Activated CD8-positive, alpha-beta memory T cell treated with anti-CD3 and anti-CD28 coated beads, Interleukin-2, amount 50 U/mL, for 48 hours (primary cell): ENCODE data around the gene CDC34.

Experiments
- DNase-seq: peaks from one replicate; pipeline ENCODE4 v3.0.0-alpha.2; 2020

The CDC34 gene

DNA sequence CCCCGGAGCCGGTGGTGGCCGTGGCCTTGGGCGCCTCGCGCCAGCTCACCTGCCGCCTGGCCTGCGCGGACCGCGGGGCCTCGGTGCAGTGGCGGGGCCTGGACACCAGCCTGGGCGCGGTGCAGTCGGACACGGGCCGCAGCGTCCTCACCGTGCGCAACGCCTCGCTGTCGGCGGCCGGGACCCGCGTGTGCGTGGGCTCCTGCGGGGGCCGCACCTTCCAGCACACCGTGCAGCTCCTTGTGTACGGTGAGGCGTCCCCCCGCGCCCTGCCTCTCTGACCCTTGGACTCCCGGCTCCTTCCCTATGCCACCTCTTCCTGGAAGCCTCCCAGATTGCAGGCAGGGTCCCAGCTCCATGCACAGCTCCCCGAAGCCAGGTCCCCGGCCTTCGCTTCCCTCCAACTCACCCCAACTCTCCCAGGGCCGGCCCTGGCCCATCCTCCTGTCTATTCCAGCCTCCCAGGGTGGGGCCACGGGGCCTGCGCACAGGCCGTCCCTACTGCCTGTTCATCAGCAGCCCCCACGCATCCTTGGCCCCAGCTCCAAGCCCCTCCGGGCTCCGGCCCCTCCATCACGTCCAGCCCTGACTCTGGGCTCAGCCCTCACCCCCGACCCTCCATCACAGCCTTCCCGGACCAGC, 33.6 kb upstream of the CDC34 start:
- DNase-seq, result no peak

DNA sequence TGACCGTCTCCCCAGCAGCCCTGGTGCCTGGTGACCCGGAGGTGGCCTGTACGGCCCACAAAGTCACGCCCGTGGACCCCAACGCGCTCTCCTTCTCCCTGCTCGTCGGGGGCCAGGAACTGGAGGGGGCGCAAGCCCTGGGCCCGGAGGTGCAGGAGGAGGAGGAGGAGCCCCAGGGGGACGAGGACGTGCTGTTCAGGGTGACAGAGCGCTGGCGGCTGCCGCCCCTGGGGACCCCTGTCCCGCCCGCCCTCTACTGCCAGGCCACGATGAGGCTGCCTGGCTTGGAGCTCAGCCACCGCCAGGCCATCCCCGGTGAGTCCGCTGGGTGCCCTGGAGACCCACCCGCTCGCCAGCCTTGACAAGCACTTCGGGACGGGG, 33.1 kb upstream of the CDC34 start:
- no peak for DNase-seq

DNA sequence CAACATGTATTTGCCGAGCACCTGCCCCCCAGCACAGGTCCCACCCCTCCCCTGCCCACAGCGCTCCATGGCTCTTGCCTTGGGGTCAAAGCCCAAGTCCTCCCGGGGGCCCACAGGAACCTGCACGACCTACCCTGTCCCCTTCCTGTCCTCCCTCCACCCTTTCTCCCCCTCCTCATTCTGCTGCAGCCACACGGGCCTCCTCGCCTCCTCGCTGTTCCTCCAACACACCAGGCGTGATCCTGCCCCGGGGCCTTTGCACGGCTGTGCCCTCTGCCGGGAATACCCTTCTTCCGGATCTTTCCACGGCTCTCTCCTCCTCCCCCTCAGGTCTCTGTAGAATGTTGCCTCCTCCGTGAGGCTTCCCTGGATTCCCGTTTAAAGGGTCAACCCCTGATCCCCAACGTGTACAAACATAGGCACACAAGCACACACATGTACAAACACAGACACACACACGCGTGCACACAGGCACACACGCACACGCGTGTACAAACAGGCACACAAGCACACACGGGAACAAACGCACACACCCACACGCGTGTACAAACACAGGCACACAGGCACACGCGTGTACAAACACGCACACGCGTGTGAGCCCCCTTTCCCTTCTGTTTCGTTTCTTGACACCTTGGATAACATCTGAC, 32.5 kb upstream of the CDC34 start:
- DNase-seq, result no peak

DNA sequence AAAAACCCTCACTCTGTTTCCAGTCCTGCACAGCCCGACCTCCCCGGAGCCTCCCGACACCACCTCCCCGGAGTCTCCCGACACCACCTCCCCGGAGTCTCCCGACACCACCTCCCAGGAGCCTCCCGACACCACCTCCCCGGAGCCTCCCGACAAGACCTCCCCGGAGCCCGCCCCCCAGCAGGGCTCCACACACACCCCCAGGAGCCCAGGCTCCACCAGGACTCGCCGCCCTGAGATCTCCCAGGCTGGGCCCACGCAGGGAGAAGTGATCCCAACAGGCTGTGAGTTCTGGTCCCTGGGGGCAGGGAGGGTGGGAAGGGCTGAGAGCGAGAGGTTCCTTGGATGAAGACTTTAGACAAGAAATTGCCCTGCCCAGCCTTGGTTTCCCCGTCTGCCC, 29.9 kb upstream of the CDC34 start:
- no peak for DNase-seq

DNA sequence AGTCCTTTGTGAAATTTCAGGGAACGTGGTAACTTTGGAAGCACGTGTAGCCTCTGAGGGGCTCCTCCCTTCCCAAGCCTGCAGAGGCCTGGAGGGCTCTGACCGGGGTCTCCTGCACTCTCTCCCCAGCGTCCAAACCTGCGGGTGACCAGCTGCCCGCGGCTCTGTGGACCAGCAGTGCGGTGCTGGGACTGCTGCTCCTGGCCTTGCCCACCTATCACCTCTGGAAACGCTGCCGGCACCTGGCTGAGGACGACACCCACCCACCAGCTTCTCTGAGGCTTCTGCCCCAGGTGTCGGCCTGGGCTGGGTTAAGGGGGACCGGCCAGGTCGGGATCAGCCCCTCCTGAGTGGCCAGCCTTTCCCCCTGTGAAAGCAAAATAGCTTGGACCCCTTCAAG, 26.9 kb upstream of the CDC34 start:
- DNase-seq, result no peak

DNA sequence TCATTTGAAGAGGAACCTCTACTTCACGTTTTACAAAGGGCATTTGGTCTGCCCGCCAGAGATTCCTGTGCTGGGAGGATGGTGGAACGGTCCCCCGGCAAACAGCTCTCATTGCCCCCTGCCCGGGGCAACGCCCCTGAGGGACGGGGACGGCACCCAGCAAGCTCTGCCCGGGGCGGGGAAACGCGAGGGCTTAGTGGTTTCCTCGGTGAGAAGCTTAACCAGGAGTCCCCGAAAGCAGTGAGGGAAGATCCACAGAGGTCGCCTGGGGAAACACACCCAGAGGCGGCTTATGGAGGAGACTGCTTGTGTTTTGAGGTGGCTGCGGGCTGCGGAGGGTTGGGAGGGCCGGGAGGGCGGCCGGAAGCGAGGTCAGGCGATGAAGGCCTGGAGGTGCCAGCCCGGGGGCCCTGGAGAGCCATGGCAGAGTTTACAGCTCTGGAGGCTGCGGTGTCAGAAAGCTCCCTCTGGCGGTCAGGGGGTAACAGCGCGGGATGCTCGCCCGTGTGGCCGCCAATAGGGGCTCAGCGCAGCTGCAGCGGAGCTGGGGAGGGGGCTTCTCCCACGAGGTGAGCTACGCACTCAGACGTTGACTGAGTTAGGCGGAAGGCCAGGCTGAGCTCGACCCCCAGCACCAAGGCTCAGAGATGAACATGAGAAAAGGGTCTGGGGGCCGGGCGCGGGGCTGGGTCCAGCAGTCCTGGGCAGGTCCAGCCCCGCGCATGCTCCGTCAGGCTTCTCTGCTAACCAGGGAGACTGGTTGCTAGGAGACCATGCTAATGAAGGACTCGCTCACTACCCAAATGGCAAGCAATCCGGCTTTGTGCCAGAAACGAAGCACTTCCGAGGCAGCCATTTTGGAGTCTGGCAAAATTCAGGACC, 24.9 kb upstream of the CDC34 start:
- DNase-seq, result peak; percentile 95

DNA sequence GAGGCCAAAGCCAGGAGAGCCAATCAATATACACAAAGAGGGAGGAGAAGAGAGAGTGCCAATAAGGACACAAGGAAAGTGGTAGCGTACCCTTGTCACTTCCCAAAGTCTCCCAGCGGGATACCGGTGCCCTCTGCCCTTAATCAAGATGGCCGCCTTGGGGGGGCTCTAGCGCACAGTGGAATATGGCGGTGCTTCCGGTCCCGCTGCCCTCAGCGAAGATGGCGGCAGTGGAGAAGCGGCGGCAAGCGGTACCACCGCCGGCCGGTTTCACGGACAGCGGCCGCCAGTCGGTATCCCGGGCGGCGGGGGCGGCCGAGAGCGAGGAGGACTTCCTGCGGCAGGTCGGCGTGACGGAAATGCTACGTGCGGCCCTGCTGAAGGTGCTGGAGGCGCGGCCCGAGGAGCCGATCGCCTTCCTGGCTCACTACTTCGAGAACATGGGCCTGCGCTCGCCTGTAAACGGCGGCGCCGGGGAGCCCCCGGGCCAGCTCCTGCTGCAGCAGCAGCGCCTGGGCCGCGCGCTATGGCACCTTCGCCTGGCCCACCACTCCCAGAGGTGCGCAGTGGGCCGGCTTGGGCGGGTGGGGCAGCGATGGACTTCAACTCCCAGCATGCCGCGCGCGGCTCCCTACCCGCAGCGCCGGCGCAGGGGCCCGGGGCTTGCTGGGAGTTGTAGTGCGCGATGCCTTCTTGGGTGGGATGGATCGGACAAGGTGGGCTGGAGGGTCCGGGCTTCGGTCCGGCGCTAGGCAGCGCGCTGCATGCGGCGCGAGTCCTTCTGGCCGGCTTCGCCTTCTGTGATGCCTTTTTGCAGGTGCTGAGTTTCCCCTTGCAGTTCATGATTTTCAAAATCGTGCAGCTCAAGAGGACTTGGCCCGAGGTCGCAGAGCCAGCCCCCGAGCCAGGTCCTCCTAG, 24.0 kb upstream of the CDC34 start, which contains the start of gene TPGS1:
TSS of gene TPGS1 (plus strand) at position 212 of the 918 bp plus-strand sequence. CDS start at position 222, 10 bp downstream.
- peak; percentile 89 for DNase-seq

DNA sequence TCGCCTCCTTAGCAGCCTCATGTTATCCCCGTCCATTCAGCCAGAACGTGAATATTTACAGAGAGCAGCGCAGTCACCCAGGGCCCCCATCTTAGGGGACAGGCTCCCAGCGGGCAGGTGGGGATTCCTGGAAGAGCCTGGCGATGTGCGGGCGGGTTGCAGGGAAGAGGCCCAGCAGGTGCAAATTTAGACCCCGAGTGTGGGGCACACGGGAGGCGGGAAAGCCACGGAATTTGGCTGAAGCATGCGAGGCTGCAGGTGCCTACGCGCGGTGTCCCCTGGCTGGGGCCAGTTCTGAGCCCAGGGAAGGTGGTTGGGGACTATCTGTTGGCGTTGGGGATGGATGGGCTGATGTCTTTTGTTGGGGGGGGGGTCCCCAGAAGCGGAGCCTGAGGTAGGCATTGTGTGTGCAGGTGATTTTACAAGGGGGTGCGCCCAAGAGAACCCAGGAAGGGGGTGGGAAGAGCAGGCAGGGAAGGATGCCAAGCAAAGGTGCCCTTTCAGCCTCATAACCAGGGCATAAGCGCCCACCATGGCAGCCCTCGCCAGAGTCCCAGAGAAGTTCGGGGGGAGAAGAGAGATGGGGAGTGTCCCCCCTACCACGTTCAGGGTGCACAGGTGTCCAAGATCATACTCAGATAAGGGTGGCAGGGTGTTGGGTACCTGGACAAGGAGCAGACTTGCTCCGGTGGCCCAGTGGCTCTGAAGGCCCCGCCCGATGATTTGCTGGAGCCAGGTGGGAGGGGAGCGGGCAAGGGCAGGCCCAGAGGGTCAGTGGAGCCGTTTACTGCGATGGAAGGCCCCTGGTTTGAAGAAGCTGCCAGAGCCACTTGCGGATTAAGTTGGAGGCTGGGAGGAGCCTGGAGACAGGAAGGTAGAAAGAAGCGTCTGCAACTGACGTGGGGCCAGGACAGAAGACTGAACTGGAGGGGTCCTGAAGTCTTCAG, 23.1 kb upstream of the CDC34 start:
- DNase-seq, result no peak

DNA sequence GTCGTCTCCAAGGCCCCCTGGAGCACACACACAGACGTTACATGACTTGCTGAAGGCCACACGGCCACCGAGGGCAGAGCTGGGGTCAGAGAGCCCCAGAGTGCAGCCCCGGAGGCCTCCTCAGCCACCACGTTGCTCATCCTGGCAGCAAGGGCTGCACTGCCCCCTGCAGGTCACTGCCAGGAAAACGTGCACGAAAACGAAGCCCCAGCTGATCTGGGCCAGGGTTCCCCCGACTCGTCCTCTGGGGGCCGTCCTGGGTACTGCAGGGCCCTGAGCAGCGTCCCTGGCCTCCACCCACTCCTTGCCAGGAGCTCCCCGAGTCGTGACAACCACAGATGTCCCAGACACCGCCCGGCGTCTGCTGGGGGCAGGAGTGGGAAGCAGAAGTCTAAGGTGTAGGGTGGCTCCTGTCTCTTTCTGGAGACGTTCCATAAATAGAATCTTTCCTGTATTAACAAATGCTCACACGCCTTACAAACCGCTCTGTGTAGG, 20.9 kb upstream of the CDC34 start:
- DNase-seq, result peak; percentile 97

DNA sequence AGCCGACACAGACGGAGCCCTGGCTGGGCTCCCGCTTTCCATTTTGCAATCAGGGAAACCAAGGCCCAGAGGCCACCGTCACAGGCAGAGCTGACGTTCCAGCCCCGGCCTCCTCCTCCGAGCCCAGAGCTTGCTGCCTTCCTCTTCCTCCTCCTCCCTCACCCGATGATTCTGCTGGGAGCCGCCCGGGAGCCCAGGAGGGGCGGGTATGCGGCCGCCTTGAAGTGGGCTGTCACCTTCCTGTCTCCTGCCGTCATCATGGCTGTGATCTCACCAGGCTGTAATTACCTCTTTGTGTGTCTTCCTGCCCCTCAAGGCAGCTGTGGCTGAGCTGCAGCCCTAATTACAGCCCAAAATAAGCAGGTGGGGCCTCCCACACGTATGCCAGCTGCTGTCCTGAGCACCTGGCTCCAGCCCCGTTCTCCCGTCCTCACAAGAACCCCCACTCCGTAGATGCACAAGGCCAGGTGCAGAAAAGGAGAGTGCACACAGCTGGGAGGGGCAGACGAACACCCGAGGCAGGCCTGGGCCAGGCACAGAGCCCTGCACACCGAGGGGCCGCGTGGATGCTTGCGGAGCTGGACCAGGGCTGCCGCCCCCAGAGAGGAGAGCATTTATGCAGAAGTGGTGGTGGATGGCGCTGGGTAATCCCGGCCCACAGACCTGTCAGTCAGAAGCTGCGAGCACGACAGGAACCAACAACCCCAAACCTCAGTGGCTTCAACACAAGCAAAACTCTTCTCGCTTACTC, 20.3 kb upstream of the CDC34 start:
- DNase-seq, result peak; percentile 87

DNA sequence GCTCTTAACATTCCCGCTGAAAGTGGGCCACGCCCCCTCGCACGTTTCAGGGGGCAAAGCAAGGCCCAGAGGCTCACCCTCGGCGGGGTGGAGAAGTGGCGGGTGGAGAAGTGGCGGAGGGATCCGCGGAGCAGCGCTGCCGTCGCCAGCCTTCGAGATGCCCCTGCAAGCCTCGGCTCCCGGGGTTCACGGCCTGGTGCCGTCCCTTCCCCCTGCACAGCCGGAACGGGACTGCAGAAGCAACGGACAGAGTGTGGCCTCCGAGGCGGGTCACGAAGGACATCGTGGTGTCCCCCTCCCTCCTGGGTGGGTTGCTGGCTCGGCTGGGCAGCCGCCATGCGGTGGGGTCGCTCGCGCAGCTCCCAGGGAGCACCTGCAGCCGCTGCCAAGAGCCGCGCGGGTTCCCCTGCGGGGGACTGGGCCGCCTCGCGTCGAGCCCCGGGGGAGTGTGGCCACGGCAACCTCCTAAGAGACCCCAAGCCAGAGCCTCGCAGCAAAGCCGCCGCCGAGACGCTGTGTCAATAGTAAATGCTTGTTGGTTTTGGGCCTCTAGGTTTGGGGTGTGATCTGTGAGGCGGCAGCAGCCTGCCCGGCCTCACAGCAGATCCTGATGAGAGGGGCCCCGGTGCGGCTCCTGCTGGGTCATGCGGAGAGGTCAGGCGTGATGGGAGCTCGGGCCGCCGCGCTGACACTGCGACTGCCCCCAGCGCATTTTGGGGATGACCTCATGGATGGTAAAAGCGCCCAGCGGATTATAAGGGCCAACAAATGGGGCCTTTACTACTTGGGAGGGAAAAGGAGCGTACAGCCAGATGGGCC, 18.8 kb upstream of the CDC34 start:
- DNase-seq, result no peak

DNA sequence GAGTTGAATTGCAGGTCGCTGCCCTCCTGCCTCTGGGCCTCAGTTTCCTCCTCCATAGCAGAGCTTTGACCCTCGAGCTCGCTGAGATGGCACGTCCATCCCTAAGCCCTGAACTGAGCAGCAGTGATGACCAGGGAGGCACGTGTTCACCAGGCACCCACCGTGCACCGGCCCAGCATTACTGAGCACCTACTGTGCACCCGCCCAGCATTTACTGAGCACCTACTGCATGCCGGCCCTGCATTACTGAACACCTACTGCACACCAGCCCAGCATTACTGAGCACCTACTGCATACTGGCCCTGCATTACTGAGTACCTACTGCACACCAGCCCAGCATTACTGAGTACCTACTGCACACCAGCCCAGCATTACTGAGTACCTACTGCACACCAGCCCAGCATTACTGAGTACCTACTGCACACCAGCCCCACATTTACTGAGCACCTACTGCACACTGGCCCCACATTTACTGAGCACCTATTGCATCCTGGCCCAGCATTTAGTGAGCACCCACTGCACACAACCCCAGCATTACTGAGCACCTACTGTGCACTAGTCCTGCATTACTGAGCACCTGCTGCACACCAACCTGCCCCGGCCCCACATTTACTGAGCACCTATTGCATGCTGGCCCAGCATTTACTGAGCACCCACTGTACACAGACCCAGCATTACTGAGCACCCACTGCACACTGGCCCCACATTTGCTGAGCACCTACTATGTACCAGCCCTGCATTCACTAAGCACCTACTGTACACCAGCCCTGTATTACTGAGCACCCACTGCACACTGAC, 18.0 kb upstream of the CDC34 start:
- no peak for DNase-seq

DNA sequence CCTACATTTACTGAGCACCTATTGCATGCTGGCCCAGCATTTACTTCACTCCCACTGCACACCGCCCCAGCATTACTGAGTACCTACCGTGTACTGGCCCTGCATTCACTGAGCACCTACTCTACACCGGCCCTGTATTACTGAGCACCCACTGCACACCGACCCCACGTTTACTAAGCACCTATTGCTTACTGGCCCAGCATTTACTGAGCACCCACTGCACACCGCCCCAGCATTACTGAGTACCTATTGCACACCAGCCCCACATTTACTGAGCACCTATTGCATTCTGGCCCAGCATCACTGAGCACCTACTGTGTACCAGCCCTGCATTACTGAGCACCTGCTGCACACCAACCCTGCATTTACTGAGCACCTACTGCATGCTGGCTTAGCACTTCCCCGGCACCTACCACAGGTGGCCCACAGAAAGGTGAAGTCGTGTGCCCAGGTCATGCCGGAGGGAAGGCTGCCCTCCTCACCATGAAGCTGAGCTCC, 17.3 kb upstream of the CDC34 start:
- no peak for DNase-seq

DNA sequence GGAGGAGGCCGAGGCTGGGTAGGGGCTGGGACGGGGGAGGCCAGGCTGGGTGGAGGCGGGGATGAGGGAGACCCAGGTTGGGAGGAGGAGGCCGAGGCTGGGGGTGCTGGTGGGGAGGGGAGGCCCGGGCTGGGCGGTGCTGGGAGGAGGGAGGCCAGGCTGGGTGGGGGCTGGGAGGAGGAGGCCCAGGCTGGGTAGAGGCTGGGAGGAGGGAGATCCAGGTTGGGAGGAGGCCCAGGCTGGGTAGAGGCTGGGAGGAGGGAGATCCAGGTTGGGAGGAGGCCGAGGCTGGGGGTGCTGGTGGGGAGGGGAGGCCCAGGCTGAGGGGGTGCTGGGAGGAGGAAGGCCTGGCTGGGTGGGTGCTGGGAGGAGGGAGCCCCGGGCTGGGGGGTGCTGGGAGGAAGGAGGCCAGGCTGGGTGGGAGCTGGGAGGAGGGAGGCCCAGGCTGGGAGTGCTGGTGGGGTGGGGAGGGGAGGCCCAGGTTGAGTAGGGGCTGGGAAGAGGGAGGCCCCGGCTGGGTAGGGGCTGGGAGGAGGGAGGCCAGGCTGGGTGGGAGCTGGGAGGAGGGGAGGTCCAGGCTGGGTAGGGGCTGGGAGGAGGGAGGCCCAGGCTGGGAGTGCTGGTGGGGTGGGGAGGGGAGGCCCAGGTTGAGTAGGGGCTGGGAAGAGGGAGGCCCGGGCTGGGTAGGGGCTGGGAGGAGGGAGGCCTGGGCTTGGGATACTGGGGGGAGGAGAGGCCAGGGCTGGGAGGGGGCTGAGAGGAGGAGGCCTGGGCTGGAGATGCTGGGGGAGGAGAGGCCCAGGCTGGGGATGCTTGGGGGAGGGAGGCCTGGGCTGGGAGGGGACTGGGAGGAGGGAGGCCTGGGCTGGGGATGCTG, 13.6 kb upstream of the CDC34 start:
- DNase-seq, result no peak

DNA sequence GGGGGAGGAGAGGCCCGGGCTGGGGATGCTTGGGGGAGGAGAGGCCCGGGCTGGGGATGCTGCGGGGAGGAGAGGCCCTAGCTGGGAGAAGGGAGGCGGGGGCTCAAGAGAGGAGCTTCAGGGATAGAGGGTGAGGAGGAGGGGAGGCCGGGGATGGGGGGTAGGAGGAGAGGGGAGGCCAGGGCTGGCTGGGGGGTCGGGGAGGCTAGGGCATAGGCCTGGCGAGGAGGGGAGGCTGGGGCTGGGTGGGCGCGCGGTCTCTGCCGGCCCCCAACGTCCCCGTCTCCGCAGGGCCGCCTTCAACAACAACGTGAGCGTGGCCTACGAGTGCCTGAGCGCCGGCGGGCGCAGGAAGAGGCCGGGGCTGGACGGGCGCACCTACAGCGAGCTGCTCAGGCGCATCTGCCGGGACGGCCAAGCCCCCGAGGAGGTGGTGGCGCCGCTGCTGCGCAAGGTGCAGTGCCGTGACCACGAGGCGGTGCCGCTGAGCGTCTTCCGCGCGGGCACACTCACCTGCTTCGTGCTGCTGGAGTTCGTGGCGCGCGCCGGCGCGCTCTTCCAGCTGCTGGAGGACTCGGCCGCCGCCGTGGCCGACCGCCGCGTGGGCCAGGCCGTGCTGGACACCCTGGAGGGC, 12.8 kb upstream of the CDC34 start:
- DNase-seq, result no peak

DNA sequence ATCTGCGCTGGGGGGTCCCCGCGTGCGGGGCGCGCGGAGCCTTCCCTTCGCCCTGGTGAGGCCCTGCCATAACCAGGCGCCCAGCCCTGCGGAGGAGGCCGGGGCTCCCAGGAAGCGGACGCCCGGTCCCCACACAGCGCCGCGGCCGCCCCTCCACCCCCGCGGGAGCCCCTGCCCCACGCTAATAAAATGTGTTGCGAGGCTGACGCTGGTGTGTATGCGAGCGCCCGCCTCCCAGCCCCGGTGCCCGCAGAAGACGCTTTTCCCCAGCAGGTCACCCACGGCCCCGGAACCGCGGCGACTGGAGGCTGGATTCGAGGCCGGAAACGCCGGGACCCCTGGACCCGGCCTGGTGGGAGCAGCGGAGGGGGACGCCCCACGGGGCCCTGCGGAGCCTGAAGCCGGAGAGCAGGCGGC, 12.1 kb upstream of the CDC34 start:
- DNase-seq, result no peak

DNA sequence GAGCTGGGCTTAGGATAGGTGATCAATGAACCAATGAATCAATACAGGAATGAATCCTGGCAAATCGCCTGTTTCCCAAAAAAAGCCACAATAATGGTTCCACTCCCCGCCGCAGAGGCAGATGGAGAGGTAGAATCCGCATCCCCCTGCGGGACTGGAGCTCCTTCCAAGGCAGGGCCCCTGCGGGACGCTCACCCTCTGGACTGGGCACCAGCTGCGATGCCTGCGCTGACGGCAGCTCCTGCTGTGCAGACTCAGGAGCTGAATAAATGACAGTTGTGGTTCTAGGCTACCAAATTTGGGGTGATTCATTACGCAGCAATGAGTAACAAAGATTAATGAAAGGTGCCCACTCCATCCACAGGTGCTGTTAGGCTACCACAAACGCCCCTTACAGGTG, 8.8 kb upstream of the CDC34 start:
- no peak for DNase-seq
